Glutamatergic neuron (in vitro differentiated cells): ENCODE results near the gene PDE8B. TPM values are rescaled to one million over a fixed set of nuclear protein-coding genes. Genes with fewer than 3 reads are reported as not detected.

ENCODE experiments used
- DNase-seq: peaks from one replicate; pipeline ENCODE4 v3.0.0; 2022
- H3K27ac Mint-ChIP-seq: one replicate; pipeline ENCODE4 v1.8.0; 2020; ENCODE audit warnings: mild to moderate bottlenecking, mixed read lengths, inconsistent platforms; ENCODE audit not compliant: unreplicated experiment
- H3K27me3 Mint-ChIP-seq: one replicate; pipeline ENCODE4 v1.8.0; 2020; ENCODE audit warnings: mild to moderate bottlenecking, moderate library complexity, mixed read lengths, inconsistent platforms; ENCODE audit not compliant: unreplicated experiment
- H3K36me3 Mint-ChIP-seq: one replicate; pipeline ENCODE4 v1.8.0; 2020; ENCODE audit warnings: mild to moderate bottlenecking, mixed read lengths, inconsistent platforms; ENCODE audit not compliant: unreplicated experiment
- H3K4me1 Mint-ChIP-seq: one replicate; pipeline ENCODE4 v1.8.0; 2020; ENCODE audit warnings: mild to moderate bottlenecking, low read depth, mixed read lengths, inconsistent platforms; ENCODE audit not compliant: unreplicated experiment
- H3K4me3 Mint-ChIP-seq: one replicate; pipeline ENCODE4 v1.8.0; 2020; ENCODE audit warnings: mild to moderate bottlenecking, mixed read lengths, inconsistent platforms; ENCODE audit not compliant: unreplicated experiment
- H3K9me3 Mint-ChIP-seq: one replicate; pipeline ENCODE4 v1.8.0; 2020; ENCODE audit warnings: mild to moderate bottlenecking, moderate library complexity, mixed read lengths, inconsistent platforms; ENCODE audit not compliant: unreplicated experiment
- total RNA-seq: library from RNA; stranded (reverse); fragmentation: NEBNext Ultra II Directional; extraction: Animal tissue kit (Norgen Biotek cat#: 25700); gene quantifications from one replicate; pipeline ENCODE4 v1.2.1, GENCODE V29; 2021; ENCODE audit not compliant: unreplicated experiment
- TF ChIP-seq, protein P1 (sequence below): fragments of 200-600 bp; sonication (generic); IDR thresholded peaks from one replicate; pipeline ENCODE4 v1.5.0; 2021; ENCODE audit not compliant: partially characterized antibody, unreplicated experiment

Gene PDE8B
- total RNA-seq, 1 donor from 2014 or later: 1.1 TPM

DNA sequence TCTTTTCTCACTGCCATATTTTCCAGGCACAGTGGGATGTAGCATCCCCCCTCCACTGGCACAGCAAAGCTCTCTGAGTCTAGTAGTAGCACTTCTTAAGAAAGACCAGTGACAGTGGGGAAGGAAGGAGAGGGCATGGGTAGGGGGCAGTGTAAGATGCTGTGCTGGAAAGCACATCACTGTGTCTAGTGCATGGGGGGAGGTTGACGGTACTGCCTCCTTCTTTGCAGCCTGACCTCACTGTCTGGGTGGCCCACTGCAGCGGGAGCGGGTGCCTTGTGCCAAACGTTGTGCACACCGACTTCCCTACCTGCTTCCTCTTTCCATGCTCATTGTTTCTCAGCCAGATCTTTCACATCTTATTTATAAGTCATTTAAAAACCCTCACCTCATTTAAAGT is 91.8 kb downstream of the PDE8B start:
- TF ChIP-seq, protein P1, sequence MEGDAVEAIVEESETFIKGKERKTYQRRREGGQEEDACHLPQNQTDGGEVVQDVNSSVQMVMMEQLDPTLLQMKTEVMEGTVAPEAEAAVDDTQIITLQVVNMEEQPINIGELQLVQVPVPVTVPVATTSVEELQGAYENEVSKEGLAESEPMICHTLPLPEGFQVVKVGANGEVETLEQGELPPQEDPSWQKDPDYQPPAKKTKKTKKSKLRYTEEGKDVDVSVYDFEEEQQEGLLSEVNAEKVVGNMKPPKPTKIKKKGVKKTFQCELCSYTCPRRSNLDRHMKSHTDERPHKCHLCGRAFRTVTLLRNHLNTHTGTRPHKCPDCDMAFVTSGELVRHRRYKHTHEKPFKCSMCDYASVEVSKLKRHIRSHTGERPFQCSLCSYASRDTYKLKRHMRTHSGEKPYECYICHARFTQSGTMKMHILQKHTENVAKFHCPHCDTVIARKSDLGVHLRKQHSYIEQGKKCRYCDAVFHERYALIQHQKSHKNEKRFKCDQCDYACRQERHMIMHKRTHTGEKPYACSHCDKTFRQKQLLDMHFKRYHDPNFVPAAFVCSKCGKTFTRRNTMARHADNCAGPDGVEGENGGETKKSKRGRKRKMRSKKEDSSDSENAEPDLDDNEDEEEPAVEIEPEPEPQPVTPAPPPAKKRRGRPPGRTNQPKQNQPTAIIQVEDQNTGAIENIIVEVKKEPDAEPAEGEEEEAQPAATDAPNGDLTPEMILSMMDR: no peak
- no peak overlapping the region for H3K27ac Mint-ChIP-seq
- no peaks in the 10 kb centered on the region for H3K9me3 Mint-ChIP-seq
- H3K36me3 Mint-ChIP-seq: no peaks in the 10 kb centered on the region
- DNase-seq: no peak
- peaks cover 2% of the 10 kb centered on the region for H3K27me3 Mint-ChIP-seq
- H3K4me1 Mint-ChIP-seq: peaks cover 11% of the 10 kb centered on the region
- no peak overlapping the region for H3K4me3 Mint-ChIP-seq

DNA sequence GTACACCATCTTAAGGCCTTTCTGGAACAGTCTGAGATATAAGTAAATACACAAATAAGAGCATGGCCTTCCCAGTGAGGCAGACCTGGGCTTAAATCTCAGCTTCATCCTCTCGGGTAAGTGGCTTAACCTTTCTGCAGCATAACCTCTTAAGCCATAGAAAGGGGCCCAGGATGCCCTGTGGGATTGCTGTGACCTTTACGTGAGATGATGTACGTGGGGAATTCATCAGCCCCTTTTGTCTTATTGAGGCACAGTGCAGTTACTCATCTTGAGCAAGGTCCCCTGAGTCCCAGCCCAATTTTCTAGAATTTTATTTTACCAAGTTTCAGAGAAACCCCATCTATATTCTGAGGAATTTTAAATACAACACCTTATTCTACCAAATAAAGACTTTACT is 92.2 kb downstream of the PDE8B start:
- DNase-seq: no peak
- no peaks in the 10 kb centered on the region for H3K36me3 Mint-ChIP-seq
- no peak overlapping the region for H3K4me3 Mint-ChIP-seq
- H3K27me3 Mint-ChIP-seq: peaks cover 2% of the 10 kb centered on the region
- no peak overlapping the region for H3K27ac Mint-ChIP-seq
- no peaks in the 10 kb centered on the region for H3K9me3 Mint-ChIP-seq
- TF ChIP-seq, protein P1: no peak
- peaks cover 11% of the 10 kb centered on the region for H3K4me1 Mint-ChIP-seq

GRCh38 chr5:77304388-77304787 is 93.9 kb downstream of the PDE8B start:
- Mint-ChIP-seq H3K4me1 (peaks cover 11% of the 10 kb centered on the region), H3K27me3 (peaks cover 2% of the 10 kb centered on the region), H3K27ac (no peak overlapping the region), H3K9me3 (no peaks in the 10 kb centered on the region), H3K36me3 (no peaks in the 10 kb centered on the region), H3K4me3 (no peak overlapping the region)
- TF ChIP-seq, protein P1: no peak
- DNase-seq: no peak

DNA sequence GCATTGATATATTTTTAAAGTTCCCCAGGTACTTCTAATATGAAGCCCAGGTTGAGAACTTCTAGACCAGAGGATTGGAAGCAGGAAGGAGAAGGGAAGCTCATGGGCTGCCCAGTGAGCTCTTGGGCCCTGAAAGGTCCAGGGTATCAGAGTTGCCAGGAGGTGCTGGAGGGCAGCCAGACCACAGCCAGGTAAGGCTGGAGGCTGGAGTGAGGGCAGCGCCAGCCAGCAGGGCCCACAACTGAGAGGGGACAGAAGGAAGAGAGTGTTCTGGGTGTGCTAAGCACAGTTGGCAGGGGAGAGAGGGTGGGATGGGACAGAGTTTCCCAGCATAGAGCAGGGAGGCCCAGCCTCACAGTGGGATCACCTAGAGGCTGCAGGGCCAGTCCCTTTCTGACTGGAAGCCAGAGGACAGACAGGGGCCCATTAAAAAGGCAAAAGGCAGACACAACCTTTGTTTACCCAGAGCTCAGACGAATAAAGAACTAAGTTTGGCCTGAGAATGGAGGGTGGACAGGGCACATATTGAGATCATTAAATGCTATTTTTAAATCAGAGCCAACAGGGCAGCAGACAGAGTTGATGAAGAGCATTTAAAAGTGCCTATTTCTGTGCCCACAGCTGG is 94.9 kb downstream of the PDE8B start:
- Mint-ChIP-seq H3K9me3 (no peaks in the 10 kb centered on the region), H3K4me1 (peaks cover 11% of the 10 kb centered on the region), H3K36me3 (no peaks in the 10 kb centered on the region), H3K27me3 (peaks cover 2% of the 10 kb centered on the region), H3K4me3 (no peak overlapping the region), H3K27ac (no peak overlapping the region)
- DNase-seq: no peak
- TF ChIP-seq, protein P1: no peak

GRCh38 chr5:77305956-77306355 is 95.5 kb downstream of the PDE8B start:
- Mint-ChIP-seq H3K4me1 (peaks cover 6% of the 10 kb centered on the region), H3K27me3 (peaks cover 2% of the 10 kb centered on the region), H3K4me3 (no peak overlapping the region), H3K9me3 (no peaks in the 10 kb centered on the region), H3K27ac (no peak overlapping the region), H3K36me3 (no peaks in the 10 kb centered on the region)
- TF ChIP-seq, protein P1: no peak
- DNase-seq: no peak
